Measurements from ENCODE around the gene ANKS1B. TPM values are rescaled to one million over a fixed set of nuclear protein-coding genes. Genes with fewer than 3 reads are reported as not detected.

The ANKS1B gene
- total and polyA plus RNA-seq, 5 donors: 0.43 to 7.4 (median 3.3) TPM

- H3K27ac ChIP-seq (ENCODE audit: low read length): no peak overlapping the region
- no peak overlapping the region for H3K4me3 ChIP-seq (ENCODE audit: low read length)
- ATAC-seq (no peak), DNase-seq (no peak)
- WGBS: 89% methylated on average over 7 of the region's 7 CpGs
- intact Hi-C loops (cut with DNase I): no loop called here
- H3K4me1 ChIP-seq (ENCODE audit: control insufficient read depth, insufficient read depth, low read length): no peaks in the 10 kb centered on the region
- H3K27me3 ChIP-seq (ENCODE audit: control insufficient read depth, insufficient read depth): no peaks in the 10 kb centered on the region
- H3K9me3 ChIP-seq (ENCODE audit: control insufficient read depth, low read length): no peaks in the 10 kb centered on the region
Measured at GRCh38 chr12:99140017-99140720, 844.6 kb downstream of the ANKS1B start.

- 83% methylated on average over 4 of the region's 4 CpGs for WGBS
- H3K4me1 ChIP-seq (ENCODE audit: control insufficient read depth, insufficient read depth, low read length): no peaks in the 10 kb centered on the region
- H3K27ac ChIP-seq (ENCODE audit: low read length): no peak overlapping the region
- H3K27me3 ChIP-seq (ENCODE audit: control insufficient read depth, insufficient read depth): no peaks in the 10 kb centered on the region
- no peaks in the 10 kb centered on the region for H3K9me3 ChIP-seq (ENCODE audit: control insufficient read depth, low read length)
- H3K4me3 ChIP-seq (ENCODE audit: low read length): no peak overlapping the region
- ATAC-seq (no peak), DNase-seq (no peak)
- intact Hi-C loops (cut with DNase I): no loop called here
Measured at GRCh38 chr12:99138393-99138792, 846.3 kb downstream of the ANKS1B start.

GRCh38 chr12:99137124-99137855 is 847.4 kb downstream of the ANKS1B start:
- WGBS: 63% methylated on average over 8 of the region's 8 CpGs
- H3K27ac ChIP-seq (ENCODE audit: low read length): no peak overlapping the region
- no peak for ATAC-seq

GRCh38 chr12:99136516-99136915 is 848.2 kb downstream of the ANKS1B start:
- intact Hi-C loops (cut with DNase I): no loop called here
- Histone ChIP-seq H3K27me3 (ENCODE audit: control insufficient read depth, insufficient read depth) (no peaks in the 10 kb centered on the region), H3K9me3 (ENCODE audit: control insufficient read depth, low read length) (no peaks in the 10 kb centered on the region), H3K4me3 (ENCODE audit: low read length) (no peak overlapping the region), H3K27ac (ENCODE audit: low read length) (no peak overlapping the region), H3K4me1 (ENCODE audit: control insufficient read depth, insufficient read depth, low read length) (no peaks in the 10 kb centered on the region)
- no peak for DNase-seq
- ATAC-seq: no peak

More at GRCh38 chr12:99137124-99137855, 847.4 kb downstream of the ANKS1B start:
- intact Hi-C loops (cut with DNase I): no loop called here
- Histone ChIP-seq H3K27me3 (ENCODE audit: control insufficient read depth, insufficient read depth) (no peaks in the 10 kb centered on the region), H3K9me3 (ENCODE audit: control insufficient read depth, low read length) (no peaks in the 10 kb centered on the region), H3K4me3 (ENCODE audit: low read length) (no peak overlapping the region), H3K4me1 (ENCODE audit: control insufficient read depth, insufficient read depth, low read length) (no peaks in the 10 kb centered on the region)
- no peak for DNase-seq

GRCh38 chr12:99135376-99135775 is 849.4 kb downstream of the ANKS1B start:
- Histone ChIP-seq H3K9me3 (ENCODE audit: control insufficient read depth, low read length) (no peaks in the 10 kb centered on the region), H3K27me3 (ENCODE audit: control insufficient read depth, insufficient read depth) (no peaks in the 10 kb centered on the region), H3K4me3 (ENCODE audit: low read length) (no peak overlapping the region), H3K27ac (ENCODE audit: low read length) (no peak overlapping the region), H3K4me1 (ENCODE audit: control insufficient read depth, insufficient read depth, low read length) (no peaks in the 10 kb centered on the region)
- WGBS: 81% methylated on average over 4 of the region's 4 CpGs
- intact Hi-C loops (cut with DNase I): no loop called here
- ATAC-seq (no peak), DNase-seq (no peak)

GRCh38 chr12:99133401-99133800 is 851.3 kb downstream of the ANKS1B start:
- Histone ChIP-seq H3K4me1 (ENCODE audit: control insufficient read depth, insufficient read depth, low read length) (no peaks in the 10 kb centered on the region), H3K27ac (ENCODE audit: low read length) (no peak overlapping the region), H3K27me3 (ENCODE audit: control insufficient read depth, insufficient read depth) (no peaks in the 10 kb centered on the region), H3K9me3 (ENCODE audit: control insufficient read depth, low read length) (no peaks in the 10 kb centered on the region), H3K4me3 (ENCODE audit: low read length) (no peak overlapping the region)
- WGBS: 78% methylated on average over 2 of the region's 2 CpGs
- ATAC-seq (no peak), DNase-seq (no peak)
- intact Hi-C loops (cut with DNase I): no loop called here

GRCh38 chr12:99131751-99132199 is 853.0 kb downstream of the ANKS1B start:
- Histone ChIP-seq H3K27ac (ENCODE audit: low read length) (no peak overlapping the region), H3K4me3 (ENCODE audit: low read length) (peak overlapping the region; percentile 6), H3K27me3 (ENCODE audit: control insufficient read depth, insufficient read depth) (no peaks in the 10 kb centered on the region), H3K4me1 (ENCODE audit: control insufficient read depth, insufficient read depth, low read length) (no peaks in the 10 kb centered on the region), H3K9me3 (ENCODE audit: control insufficient read depth, low read length) (no peaks in the 10 kb centered on the region)
- 10% methylated on average over 7 of the region's 7 CpGs for WGBS
- DNase-seq (peak; percentile 39 to 71 (median 62)), ATAC-seq (peak; percentile 68 to 83)
- intact Hi-C loops (cut with DNase I): no loop called here

GRCh38 chr12:99130808-99131553 is 853.8 kb downstream of the ANKS1B start:
- intact Hi-C loops (cut with DNase I): no loop called here

GRCh38 chr12:99128246-99128802 is 856.4 kb downstream of the ANKS1B start:
- no peak for ATAC-seq
- H3K9me3 ChIP-seq (ENCODE audit: control insufficient read depth, low read length): no peaks in the 10 kb centered on the region

More at GRCh38 chr12:99130808-99131553, 853.8 kb downstream of the ANKS1B start:
- Histone ChIP-seq H3K27ac (ENCODE audit: low read length) (peak overlapping the region; percentile 67), H3K27me3 (ENCODE audit: control insufficient read depth, insufficient read depth) (no peaks in the 10 kb centered on the region), H3K4me1 (ENCODE audit: control insufficient read depth, insufficient read depth, low read length) (no peaks in the 10 kb centered on the region), H3K9me3 (ENCODE audit: control insufficient read depth, low read length) (no peaks in the 10 kb centered on the region), H3K4me3 (ENCODE audit: low read length) (peak overlapping the region; percentile 6)
- DNase-seq (peak in 1 of 3 donors; percentile 10), ATAC-seq (peak in 1 of 2 donors; percentile 57)
- 44% methylated on average over 3 of the region's 3 CpGs for WGBS

GRCh38 chr12:99122959-99123358 is 861.8 kb downstream of the ANKS1B start:
- intact Hi-C loops (cut with DNase I): no loop called here
- H3K27me3 ChIP-seq (ENCODE audit: control insufficient read depth, insufficient read depth): no peaks in the 10 kb centered on the region
- H3K4me1 ChIP-seq (ENCODE audit: control insufficient read depth, insufficient read depth, low read length): no peaks in the 10 kb centered on the region
- no peak for DNase-seq
- no peak for ATAC-seq
- H3K4me3 ChIP-seq (ENCODE audit: low read length): no peak overlapping the region
- H3K9me3 ChIP-seq (ENCODE audit: control insufficient read depth, low read length): no peaks in the 10 kb centered on the region
- 55% methylated on average over 2 of the region's 2 CpGs for WGBS
- H3K27ac ChIP-seq (ENCODE audit: low read length): no peak overlapping the region

More at GRCh38 chr12:99128246-99128802, 856.4 kb downstream of the ANKS1B start:
- H3K4me3 ChIP-seq (ENCODE audit: low read length): no peak overlapping the region
- WGBS: 41% methylated on average over 1 of the region's 1 CpG
- no peaks in the 10 kb centered on the region for H3K27me3 ChIP-seq (ENCODE audit: control insufficient read depth, insufficient read depth)
- no peaks in the 10 kb centered on the region for H3K4me1 ChIP-seq (ENCODE audit: control insufficient read depth, insufficient read depth, low read length)
- DNase-seq: no peak
- no peak overlapping the region for H3K27ac ChIP-seq (ENCODE audit: low read length)
- intact Hi-C loops (cut with DNase I): no loop called here

All from right cardiac atrium (tissue), 5 donors.